ENCODE results near the gene COQ5.
"Not testable (repeated sequence)": the region's sequence is repeated elsewhere in the genome, so short reads cannot be mapped to it uniquely, and the experiment has no call there.

The COQ5 gene

DNA sequence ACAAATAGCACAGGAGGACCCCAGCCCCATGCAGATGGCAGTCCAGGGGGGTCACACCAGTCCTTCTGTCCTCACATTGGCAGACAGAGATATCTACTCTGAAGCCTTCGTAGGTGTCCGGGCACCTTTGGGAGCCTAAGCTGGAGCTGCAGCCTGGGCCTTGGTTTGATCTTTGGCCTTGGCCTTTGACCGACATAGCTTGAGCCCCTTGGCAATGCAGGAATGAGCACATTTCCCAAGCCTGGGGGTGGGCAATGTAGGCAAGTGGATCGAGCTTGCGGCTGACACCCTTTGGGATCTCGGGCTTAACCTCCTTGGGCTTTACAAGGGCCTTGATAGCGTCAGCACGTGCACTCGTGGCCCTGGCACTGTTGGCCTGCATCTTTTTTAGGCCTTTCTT is 6.4 kb downstream of the COQ5 start:
- no peak for DNase-seq

DNA sequence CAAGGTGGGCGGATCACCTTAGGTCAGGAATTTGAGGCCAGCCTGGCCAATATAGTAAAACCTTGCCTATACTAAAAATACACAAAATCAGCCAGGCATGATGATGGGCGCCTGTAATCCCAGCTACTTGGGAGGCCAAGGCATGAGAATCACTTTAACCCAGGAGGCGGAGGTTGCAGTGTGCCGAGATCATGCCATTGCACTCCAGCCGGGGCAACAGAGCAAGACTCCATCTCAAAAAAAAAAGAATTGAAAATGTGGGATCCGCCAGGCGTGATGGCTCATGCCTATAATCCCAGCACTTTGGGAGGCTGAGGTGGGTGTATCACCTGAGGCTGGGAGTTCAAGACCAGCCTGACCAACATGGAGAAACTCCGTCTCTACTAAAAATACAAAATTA is 9.6 kb downstream of the COQ5 start:
- not testable (repeated sequence) for DNase-seq

DNA sequence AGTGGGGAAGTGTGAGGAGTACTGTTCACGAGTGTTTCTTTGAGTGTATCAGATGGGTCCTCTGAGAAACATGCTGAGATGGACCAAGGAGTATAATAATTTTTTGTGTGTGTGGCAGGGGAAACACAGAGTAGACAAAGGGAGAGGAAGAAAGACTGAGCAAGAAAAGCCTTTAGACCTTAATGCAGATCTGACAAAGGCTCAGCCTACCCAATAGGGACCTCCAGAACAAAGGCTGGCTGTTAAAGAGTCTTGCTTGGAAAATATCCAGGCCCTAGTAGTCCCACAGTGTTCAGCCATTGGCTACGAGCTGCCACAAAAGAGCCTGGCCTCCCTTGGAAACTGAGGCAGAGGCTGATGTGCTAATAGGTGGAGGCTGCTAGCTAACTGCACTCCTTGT is 13.5 kb downstream of the COQ5 start:
- no peak for DNase-seq

DNA sequence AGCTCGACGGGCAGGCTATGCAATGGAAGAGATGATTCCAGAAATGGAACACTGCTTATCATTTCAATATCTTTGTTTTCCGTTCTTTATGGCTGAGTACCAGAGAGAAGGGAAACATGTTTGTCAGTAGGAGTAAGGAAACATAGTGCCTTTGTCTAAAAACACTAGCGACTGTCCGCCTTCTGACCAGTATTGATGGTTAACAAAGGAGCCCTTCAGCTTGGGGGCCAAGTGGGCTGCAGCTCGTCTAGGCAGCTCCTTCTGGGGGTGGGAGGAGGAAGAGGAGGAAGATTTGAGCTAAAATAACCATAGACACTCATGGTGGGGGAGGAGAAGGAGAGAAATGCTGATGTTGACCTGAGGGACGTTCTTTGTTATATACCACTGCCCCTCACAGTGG is 15.0 kb downstream of the COQ5 start:
- no peak for DNase-seq

DNA sequence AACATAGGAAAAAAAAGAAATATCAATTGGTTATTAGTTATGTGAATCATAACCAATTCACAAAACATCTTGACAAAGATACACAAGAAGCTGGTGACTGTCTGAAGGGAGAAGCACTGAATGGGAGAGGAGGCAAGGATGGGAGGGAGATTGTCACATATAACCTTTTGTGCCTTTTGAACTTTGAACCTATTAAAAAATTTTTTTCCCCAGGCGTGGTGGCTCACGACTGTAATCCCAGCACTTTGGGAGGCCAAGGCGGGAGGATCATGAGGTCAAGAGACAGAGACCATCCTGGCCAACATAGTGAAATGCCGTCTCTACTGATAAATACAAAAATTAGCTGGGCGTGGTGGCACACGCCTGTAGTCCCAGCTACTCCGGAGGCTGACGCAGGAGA is 20.4 kb downstream of the COQ5 start:
- DNase-seq, result no peak

DNA sequence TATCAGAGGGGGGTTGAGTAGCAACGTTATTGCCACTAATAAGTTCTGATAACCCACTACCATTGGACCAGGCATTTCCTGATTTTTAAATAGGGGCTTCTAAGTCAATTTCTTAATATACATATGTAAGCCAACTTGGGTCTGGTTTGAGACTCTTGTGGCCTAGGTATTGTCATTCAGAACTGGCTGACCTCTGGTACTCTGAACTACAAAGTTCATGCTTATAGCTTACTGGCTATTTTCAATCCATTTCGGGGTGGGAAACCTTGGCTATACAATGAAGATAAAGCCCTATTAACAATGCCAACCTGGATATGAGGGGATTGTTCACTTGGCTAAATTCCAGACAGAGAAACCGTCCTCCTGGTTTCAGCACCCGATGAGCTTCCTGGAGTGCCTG is 24.4 kb downstream of the COQ5 start:
- DNase-seq, result no peak

DNA sequence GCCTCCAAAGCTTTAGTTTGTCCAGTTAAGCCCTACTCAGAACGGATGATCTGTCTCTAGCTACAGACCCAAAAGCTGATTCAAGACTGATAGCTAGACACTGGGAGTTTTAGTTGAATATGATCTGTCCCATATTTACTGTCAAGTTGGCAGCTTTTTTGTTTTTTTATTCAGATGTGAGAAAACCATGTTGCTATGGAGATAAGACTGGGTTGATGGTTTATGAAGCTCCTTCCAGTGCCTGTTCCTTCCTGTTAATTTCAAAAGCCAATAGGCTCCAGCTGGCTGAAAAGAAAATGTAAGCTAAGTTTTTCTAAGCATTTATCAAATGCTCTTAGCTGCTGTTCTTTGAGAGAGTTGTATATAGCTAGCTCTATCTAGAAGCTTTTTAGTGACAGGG is 28.4 kb downstream of the COQ5 start:
- DNase-seq, result no peak

DNA sequence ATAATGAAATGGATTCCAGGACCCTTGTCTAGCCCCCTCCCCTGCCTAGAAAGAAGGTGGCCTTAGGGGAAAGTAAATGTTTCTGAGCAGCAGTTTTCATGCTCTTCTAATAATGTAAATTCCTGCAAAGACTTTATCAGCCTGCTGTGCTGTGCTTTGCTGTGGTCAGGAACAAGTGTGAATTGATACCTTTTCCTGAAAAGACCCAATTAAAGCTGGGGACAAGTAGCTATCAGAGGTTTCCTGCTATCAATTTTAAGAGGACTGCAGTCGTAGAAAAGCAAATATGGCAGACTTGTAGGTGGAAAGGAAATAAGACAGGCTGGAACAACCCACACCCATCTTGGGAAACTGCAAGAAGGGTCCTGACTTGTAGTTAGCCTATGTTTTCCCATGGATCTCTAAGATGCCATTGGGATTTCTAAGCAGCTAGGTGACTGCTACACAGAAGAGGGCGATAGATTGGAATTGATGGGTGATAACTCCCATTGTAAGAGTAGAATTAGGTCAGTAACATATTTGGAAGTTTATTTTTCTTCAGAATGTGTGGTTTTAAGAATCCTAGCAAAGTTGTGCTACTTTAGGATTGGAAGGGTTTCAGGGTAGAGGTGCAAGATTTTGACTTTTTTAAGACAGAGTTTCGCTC is 30.0 kb downstream of the COQ5 start:
- no peak for DNase-seq

DNA sequence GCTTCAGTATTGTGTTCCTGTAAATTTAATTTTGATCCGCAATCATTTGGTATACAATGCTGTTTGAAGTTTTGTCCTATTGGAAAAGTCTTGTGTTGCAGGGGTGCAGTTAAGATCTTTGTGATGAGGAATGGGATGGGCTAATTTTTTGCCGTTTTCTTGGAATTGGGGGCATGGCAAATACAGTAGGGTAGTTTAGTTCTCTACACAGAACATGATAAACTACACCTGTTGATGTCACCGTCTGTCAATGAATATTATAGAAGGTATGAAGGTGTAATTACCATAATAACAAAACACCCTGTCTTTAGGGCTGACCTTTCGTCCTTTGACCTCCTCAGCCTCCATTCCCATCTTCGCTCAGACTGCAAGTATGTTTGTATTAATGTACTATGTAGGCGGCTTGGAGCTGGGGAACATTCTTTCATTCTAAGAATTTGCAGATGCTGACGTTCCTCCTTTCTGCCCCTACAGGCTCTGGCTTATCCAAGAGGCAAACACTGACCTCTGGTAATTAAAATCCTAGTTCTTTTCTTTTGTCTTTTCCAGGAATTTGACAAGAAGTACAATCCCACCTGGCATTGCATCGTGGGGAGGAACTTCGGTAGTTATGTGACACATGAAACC is 31.3 kb downstream of the COQ5 start:
- no peak for DNase-seq

DNA sequence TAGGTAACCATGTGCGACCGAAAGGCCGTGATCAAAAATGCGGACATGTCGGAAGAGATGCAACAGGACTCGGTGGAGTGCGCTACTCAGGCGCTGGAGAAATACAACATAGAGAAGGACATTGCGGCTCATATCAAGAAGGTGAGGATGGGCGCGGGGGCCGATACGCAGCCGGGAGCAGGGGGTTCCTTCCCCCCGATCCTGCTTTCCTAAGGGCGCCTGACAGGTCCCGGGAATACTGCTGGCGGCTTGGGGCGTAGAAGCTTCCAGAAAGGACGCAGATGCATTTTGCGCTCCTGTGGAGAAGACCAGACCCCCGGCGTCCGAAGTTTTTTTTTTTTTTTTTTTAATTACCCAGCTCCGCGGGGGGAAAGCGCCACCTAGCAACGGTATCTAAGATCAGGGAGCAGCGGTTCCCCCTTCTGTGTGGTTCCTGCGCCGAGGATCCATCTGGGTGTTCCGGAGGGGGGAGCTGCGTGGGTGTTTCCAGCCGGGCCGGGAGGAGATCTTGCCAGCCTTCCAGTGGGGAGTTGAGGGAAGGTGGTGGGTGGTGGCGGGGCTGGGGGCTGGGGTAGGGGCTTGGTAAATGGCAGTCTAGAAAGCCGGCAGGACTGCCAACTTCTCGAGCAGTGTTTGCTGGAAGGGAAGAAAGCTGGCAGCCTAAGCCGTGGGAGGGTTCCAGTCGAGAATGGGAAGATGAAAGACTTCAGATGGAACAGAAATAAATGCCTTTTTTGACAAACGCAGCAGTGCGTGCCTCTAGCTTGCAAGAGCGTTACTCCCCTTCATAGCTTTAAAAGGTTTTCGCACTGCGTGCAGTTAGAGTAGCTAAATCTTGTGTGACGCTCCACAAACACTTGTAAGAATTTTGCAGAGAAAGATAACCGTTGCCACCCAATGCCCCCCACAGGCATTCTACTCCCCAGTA is 32.3 kb downstream of the COQ5 start:
- DNase-seq, result no peak

DNA sequence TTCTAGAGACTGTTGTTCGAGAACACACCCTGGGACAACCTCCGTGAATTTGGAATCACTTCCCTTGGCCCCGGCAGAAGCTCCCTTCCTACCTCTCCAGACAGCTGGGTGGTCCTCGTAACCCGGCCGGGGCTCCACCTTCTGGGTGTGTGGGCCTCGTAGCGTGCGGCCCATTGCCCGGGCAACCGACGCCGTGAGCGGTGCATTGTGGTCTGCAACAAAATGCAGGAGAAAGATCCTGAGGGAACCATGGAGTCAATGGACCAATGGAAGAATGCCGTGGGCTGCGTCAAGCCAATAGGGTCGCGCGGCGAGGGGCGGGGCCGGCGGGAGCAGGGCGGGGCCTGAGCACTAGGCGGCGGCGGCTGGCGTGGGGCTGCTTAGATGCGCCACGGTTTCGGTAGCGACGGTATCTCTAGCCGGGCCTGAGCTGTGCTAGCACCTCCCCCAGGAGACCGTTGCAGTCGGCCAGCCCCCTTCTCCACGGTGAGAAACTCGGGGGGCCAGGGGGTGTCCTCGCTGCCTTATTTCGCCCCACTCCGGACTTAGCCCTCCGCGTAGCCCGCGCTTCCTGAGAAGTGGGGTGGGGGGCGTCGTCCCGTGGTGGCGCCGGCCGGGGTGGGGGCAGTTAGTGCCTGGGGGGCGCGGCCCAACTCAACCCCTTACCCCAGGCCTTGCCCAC is 33.1 kb downstream of the COQ5 start, which contains the start of gene DYNLL1:
TSS of gene DYNLL1 (plus strand) at position 383 of the 682 bp plus-strand sequence. CDS start 309 bp downstream, outside the sequence.
- DNase-seq, result peak; percentile 93

DNA sequence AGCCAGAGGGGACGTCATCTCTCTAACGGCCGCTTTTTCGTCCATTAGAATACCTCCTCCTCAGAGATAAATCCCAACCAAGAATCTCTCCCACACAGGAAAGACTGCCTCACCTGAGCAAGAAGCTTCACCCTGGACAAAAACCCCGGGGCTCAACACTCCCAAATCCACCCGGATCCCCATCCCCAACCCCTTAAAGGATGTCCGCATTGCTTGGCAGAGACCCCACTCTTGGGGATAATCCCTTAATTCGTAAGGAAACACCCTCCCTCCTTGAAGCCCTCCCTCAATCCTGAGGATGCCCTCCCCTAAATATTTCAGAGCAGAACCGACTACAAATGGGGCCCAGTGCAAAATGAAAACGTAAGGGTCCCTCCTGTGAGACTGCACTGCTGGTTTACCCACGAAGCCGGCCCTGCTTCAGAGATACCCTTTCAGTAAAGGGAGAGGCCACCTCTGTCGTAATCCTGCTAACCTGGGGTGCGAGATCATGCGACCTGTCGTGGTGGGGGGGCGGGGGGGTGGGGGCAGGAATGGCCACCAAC is 33.7 kb downstream of the COQ5 start:
- no peak for DNase-seq

DNA sequence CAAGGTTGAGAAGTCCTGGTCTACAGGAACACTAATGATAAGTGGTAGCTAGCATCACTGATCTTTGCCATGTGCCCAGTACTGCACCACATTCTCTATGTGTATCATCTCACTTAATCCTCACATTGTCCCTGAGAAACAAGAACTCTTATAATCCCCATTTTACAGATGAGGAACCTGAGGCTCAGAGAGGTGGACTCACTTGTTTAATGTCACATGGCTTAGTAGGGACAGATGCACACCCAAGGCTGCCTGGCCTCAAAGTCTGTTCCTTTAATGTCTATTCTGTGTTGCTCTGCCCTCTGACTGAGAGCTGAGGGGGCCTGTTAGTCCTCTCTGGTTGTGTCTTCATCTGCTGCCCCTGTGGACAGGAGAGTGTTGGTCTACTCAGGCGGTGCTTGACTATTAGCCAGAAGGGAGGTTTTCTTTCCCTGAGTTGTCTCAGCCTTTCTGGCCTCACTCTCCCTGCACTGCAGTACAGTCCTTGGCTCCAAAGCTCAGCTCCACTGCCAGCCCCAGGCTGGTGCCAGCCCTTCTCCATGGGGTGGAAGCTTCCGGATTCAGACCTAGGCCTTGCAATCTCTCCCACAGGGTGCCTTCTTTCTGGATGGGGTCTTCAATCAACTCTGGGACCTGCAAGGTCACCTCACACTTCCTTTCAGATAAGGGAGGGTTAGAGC is 38.0 kb downstream of the COQ5 start:
- no peak for DNase-seq

DNA sequence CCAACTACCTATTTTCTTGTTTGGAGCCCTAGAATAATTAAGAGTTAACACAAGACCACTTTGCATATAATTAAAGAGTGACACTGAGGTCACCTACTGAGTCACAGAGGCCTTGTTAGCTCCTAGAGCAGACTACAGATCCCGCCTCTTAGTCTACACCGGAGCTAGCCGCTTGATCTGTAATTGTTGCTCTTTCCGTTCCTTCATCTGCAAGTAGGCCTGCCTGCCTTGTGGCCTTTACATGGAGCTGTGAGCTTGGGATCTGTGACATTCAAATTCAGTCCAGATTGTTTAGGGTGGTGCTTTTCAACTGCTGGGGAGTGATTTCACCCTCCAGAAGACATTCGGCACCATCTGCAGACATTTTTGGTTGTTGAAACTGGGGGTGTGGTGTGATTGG is 38.6 kb downstream of the COQ5 start:
- no peak for DNase-seq

DNA sequence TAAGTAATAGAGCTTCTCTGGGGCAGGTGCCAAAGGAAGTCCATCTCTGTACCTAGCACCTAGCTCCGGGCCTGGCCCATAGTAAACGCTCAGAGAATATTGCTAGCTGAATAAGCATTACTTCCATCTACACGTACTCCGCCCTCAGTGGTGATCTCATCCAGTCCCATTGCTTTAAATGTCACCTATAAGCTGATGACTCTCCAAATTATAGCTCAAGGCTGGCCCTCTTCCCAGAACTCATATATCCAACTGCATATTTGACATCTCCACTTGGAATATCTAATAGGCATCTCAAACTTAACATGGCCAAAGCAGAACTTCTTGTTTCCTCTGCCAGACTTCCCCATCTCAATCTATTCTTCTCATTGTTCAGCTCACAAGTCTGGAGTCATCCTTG is 39.9 kb downstream of the COQ5 start:
- no peak for DNase-seq

DNA sequence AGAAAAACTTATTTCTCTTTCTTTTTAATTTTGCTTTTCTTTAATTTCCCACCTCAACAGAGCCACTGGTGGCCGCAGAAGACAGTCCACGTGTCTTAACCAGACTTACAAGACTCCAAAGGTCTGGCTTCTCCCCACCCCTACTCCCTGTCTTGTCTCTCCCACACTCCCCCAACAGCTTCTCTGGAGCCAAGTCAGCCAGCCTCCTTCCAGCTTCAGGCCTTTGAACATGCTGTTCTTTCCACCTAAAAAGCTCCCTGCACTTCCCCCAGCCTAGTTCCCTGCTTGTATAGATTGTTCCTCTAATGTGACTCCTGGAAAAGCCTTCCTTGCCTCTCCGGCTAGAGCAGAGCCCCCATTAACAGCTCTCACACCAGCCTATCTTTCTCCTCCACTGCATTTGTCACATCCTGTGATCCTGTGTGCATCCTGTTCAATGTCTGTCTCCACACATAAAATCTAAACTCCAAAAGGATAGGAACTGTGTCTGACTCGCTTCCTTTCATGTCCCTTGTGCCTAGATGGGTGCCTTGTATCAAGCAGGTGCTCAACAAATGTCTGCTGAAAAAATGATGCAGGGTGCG is 40.8 kb downstream of the COQ5 start:
- DNase-seq, result no peak

DNA sequence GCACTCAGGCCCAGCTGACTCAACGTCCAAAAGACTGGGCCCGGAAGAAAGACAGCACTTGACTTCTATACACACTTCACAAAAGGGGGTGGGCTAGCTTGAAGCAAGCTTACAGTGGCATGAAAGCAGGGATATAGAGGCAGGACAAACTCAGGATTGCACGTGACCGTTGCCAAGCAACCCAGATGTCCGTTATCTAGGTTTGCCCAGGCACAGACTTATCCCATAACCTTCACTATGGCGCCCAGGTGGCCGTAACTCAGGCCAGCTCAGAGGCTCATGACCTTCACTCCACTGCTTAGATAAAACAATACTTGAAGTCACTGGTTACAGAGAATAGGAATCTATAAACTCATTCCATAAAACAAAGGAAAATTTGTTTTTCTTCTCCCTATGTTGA is 41.4 kb downstream of the COQ5 start:
- DNase-seq, result not testable (repeated sequence)

DNA sequence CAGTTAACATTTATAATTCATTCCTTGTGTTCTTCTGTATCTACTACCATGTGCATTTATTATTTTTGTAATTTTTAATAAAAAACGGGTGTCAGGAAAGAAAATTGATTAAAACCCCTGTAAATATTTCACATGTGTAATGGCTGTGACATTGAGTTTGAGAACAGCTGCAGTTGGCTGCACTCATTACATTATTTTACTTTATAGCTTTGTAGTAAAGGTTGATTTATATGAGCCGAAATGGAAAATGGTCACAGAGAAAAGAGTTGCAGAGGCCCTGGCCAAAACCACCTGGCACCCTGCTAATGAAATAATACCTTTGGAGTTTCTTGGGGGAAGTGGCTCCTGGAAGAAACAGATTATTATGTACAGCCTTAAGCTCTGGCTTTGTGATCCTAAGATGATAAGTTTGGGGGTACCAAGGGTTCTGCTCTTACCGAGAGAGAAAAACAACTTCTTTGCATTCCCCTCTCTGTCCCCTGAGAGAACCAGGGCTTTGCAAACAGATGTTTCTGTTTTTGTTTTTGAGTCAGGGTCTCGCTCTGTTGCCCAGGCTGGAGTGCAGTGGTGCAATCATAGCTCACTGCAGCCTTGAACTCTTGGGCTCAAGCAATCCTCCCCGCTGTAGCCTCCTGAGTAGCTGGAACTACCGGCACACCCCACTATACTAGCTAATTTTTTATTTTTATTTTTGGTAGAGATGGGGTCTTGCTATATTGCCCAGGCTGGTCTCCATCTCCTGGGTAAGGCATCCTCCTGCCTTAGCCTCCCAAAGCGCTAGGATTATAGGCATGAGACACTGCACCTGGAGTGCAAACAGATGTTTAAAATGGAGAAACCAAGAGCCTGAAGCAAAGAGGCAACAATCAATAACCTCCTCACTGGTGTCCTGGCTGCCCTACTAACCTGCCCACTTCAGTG is 42.7 kb downstream of the COQ5 start:
- DNase-seq, result no peak

DNA sequence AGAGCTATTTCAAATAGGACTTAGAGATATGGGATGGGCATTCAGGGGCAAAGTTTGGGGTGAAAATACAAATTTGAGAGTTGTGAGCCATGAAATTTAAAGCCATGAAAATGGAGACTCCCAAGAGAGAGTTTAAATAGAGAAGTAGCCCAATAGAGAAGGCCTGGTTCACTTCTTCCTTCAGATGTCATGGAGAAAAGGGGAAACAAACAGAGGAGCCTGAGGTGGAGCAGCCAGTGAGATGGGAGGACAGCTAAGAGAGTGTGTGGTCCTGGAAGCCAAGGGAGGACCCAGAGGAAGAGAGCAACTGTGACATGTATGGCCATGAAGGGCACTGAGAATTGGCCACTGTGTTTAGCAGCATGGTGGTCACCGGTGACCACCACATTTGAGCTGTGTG is 45.3 kb downstream of the COQ5 start:
- peak; percentile 21 for DNase-seq

DNA sequence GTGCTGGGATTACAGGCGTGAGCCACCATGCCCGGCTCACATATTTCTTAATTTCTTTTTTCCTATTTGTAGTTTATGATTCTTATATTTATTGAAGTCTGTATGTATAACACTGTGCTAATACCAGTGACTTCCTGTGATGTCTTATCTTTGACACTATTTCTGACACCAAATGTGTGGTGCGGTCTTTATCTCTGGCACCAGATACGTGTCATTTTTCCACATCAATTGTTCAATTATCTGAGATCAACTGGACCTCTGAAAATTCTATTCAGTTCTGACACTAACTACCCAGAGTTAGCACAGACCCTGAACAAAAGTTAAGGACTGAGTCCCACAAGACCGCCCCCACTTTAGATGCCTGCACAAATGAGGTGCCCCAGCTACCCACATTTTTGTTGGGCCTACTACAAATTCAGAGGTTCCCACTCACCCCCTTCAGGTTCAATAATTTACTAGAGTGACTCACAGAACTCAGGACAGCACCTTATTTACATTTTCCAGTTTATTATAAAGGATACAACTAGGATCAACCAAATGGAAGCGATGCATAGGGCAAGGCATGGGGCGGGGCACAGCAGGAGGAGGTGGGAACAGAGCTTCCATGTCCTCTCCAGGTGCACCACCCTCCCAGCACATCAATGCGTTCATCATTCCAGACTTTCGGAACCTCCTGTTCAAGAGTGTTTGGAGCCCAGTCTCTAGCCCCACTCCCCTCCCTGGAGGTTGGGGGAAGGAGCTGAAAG is 47.8 kb downstream of the COQ5 start:
- no peak for DNase-seq
